Testis (tissue), 2 donors: ENCODE data around the gene C19orf73.

Experiments
- CTCF ChIP-seq, 3 experiments: fragments of 450-650 bp in 2 of 3; fragments of 200-600 bp in 1 of 3; sonication (generic) in 1 of 3; IDR thresholded peaks; one replicate each; pipeline ENCODE4 v1.5.1; 2016 to 2019; ENCODE audit warnings: antibody characterized with exemption in 3 of 3, mild to moderate bottlenecking in 2 of 3, moderate library complexity in 1 of 3
- POLR2A ChIP-seq: fragments of 450-650 bp; IDR thresholded peaks from one replicate; pipeline ENCODE4 v1.6.1; 2017; ENCODE audit warnings: antibody characterized with exemption, mild to moderate bottlenecking, moderate library complexity

- TF ChIP-seq POLR2A (no peak), CTCF (IDR thresholded peaks at IDR 0.05) (no peak)
These were observed 1.4 kb upstream of the C19orf73 start for GRCh38 chr19:49120325-49120683.
